ENCODE data around the gene TMEM217.

DNA sequence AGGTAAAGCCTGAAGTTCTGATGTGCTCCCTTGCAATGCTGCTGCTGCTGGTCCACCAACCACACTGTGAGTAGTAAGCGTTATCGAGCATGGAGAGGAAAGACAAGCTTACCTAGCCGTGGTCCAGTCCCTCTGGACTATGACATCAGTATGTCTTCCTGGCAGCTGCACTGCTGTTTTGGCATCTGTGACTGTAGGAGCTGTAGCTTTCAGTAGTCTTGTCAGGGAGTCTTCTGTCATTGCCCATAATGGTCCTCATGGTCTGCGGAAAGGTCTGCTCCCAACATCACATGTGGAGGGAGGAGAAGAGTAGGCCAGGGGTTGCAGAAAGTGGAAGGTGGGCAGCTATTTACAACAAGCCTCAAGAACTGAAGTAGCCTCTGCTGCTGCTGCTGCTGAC lies 26.8 kb upstream of the TMEM217 start:
- no peak for TF ChIP-seq CTCF (IDR thresholded peaks at IDR 0.05; ENCODE audit: low read length)
- no peak for TF ChIP-seq EZH2 (IDR thresholded peaks at IDR 0.05; ENCODE audit: borderline replicate concordance, low read length)

Data from OCI-LY1 (cell line).